PC-3 (cell line): ENCODE results near the gene CTCFL. TPM values are rescaled to one million over a fixed set of nuclear protein-coding genes. Genes with fewer than 3 reads are reported as not detected.

ENCODE experiments used
- ATAC-seq: fragments of 200-7000 bp; cut with Tn5 transposase; 2 replicates; pipeline ENCODE4 v1.9.1; 2020; ENCODE audit warnings: mild to moderate bottlenecking, moderate library complexity
- BruUV-seq: library from RNA; stranded (reverse); fragments of 400-500 nt; replicated peaks from 2 replicates; lab custom pipeline; 2021; lab: Mats Ljungman, UMichigan
- CTCF ChIA-PET: fragments of 300-600 bp; sonication (Branson Sonifier 250); formaldehyde crosslinking; loops from one replicate; lab custom pipeline; 2022; ENCODE audit warnings: antibody characterized with exemption; lab: Charles Lee
- POLR2A ChIA-PET: fragments of 300-600 bp; sonication (Branson Sonifier 250); formaldehyde crosslinking; loops from one replicate; lab custom pipeline; 2022; ENCODE audit warnings: antibody characterized with exemption; ENCODE audit not compliant: unreplicated experiment; lab: Charles Lee
- DNase-seq: peaks from one replicate; pipeline ENCODE4 v3.0.0-alpha.2; 2015
- H2AFZ ChIP-seq: fragments of 300-600 bp; sonication (generic); 2 replicates; pipeline ENCODE4 v1.6.0; 2016; ENCODE audit warnings: antibody characterized with exemption, low read length
- H3F3A ChIP-seq: fragments of 300-600 bp; sonication (generic); one replicate; pipeline ENCODE4 v1.6.0; 2017; ENCODE audit warnings: antibody characterized with exemption, low read length, control low read depth, mild to moderate bottlenecking; ENCODE audit not compliant: unreplicated experiment
- H3K27ac ChIP-seq: fragments of 300-600 bp; sonication (generic); 2 replicates; pipeline ENCODE4 v1.5.1; 2016; ENCODE audit warnings: mild to moderate bottlenecking, low read length
- H3K27me3 ChIP-seq: fragments of 300-600 bp; sonication (generic); 2 replicates; pipeline ENCODE4 v1.6.1; 2016; ENCODE audit warnings: low read length, mixed read lengths
- H3K36me3 ChIP-seq: fragments of 300-600 bp; sonication (generic); 2 replicates; pipeline ENCODE4 v1.6.1; 2016; ENCODE audit warnings: low read depth, mixed run types, low read length, mixed read lengths
- H3K4me1 ChIP-seq: fragments of 300-600 bp; sonication (generic); 2 replicates; pipeline ENCODE4 v1.5.1; 2016; ENCODE audit warnings: low read length; ENCODE audit not compliant: insufficient read depth
- H3K4me2 ChIP-seq: fragments of 300-600 bp; sonication (generic); 2 replicates; pipeline ENCODE4 v1.6.0; 2016; ENCODE audit warnings: low read length
- H3K4me3 ChIP-seq: fragments of 300-600 bp; sonication (generic); 2 replicates; pipeline ENCODE4 v1.5.1; 2016; ENCODE audit warnings: mild to moderate bottlenecking, low read length, mixed read lengths
- H3K79me2 ChIP-seq: fragments of 300-600 bp; sonication (generic); 2 replicates; pipeline ENCODE4 v1.6.1; 2017; ENCODE audit warnings: low read length, mixed read lengths
- H3K9ac ChIP-seq: fragments of 300-600 bp; sonication (generic); 2 replicates; pipeline ENCODE4 v1.6.0; 2016; ENCODE audit warnings: mild to moderate bottlenecking, low read length
- H3K9me2 ChIP-seq: fragments of 300-600 bp; sonication (generic); replicated peaks from 2 replicates; pipeline ENCODE4 v1.6.1; 2016; ENCODE audit warnings: mixed run types, low read length, mixed read lengths
- H3K9me3 ChIP-seq: fragments of 300-600 bp; sonication (generic); 2 replicates; pipeline ENCODE4 v1.6.1; 2016; ENCODE audit warnings: low read length, mixed read lengths
- H4K20me1 ChIP-seq: fragments of 300-600 bp; sonication (generic); 2 replicates; pipeline ENCODE4 v1.6.1; 2016; ENCODE audit warnings: low read length, mixed read lengths
- EZH2 ChIP-seq: fragments of 300-600 bp; sonication (generic); IDR thresholded peaks from one replicate; pipeline ENCODE4 v1.6.1; 2017; ENCODE audit warnings: antibody characterized with exemption, mild to moderate bottlenecking, low read length; ENCODE audit not compliant: unreplicated experiment
- EZH2phosphoT487 ChIP-seq: fragments of 300-600 bp; sonication (generic); IDR thresholded peaks from 2 replicates; pipeline ENCODE4 v1.6.1; 2018; ENCODE audit warnings: mild to moderate bottlenecking, antibody characterized with exemption, low read length, borderline replicate concordance
- intact Hi-C: fragments of 100-400 bp; cut with micrococcal nuclease; formaldehyde crosslinking; loops from 2 replicates; pipeline ENCODE4 v1.9.0; 2023
- total RNA-seq: library from RNA; depleted of rRNA; stranded (reverse); fragments of >200 nt; gene quantifications from 2 replicates; pipeline ENCODE4 v1.2.3, GENCODE V29; 2014
- TF ChIP-seq, protein P1 (sequence below): fragments of 300-600 bp; sonication (generic); conservative IDR thresholded peaks from 2 replicates; pipeline ENCODE4 v1.5.1; 2017; ENCODE audit warnings: antibody characterized with exemption, low read depth, mild to moderate bottlenecking, low read length

CTCFL gene
- total RNA-seq, 1 experiment from 2014 or later: not detected

DNA sequence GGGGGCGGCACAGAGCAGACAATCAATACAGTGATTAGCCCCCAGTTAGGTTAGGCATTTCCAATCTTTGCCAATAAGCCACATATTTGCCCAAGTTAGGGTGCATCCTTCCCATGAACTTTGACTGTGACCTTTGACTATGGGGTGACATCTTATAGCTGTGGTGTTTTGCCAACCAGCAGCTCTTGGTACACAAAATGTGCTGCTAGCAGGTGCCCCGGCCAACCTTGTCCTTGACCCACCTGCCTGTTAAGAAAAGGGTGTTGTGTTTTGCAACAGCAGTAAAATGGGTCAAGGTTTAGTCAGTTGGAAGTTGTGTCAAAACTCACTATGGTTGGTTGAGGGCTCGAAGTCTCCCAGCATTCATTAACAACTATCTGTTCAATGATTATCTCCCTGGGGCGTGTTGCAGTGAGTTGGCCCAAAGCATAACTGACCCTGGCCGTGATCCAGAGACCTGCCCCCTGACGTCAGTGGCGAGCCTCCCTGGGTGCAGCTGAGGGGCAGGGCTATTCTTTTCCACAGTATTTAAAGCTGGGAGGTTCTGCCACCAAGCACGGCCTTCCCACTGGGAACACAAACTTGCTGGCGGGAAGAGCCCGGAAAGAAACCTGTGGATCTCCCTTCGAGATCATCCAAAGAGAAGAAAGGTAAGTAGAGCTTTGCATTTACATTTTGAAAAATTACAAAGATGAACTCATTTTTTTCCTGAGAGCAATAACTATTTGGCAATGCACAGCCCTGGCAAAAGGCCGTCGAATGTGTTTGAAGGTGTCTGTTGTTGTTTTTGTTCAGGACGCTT is 35.8 kb upstream of the CTCFL start, which contains the start of gene PCK1:
PCK1 (plus strand) TSS at position 557 of the 802 bp plus-strand sequence. CDS start 302 bp downstream, outside the sequence.
- ChIA-PET POLR2A (no interaction called here), CTCF (no interaction called here)
- intact Hi-C loops: no loop called here
- Histone ChIP-seq H3F3A (no peaks in the 10 kb centered on the region), H3K36me3 (no peaks in the 10 kb centered on the region), H4K20me1 (no peaks in the 10 kb centered on the region), H2AFZ (no peak within 1 kb of the TSS), H3K27ac (no peak within 1 kb of the TSS), H3K79me2 (no peaks in the 10 kb centered on the region), H3K4me3 (no peak within 1 kb of the TSS), H3K9me3 (no peaks in the 10 kb centered on the region), H3K4me2 (no peak within 1 kb of the TSS), H3K27me3 (peaks cover 97% of the 10 kb centered on the region), H3K9ac (no peak within 1 kb of the TSS), H3K4me1 (no peaks in the 10 kb centered on the region), H3K9me2 (no peaks in the 10 kb centered on the region)
- TF ChIP-seq EZH2: no peak
- TF ChIP-seq, protein P1, sequence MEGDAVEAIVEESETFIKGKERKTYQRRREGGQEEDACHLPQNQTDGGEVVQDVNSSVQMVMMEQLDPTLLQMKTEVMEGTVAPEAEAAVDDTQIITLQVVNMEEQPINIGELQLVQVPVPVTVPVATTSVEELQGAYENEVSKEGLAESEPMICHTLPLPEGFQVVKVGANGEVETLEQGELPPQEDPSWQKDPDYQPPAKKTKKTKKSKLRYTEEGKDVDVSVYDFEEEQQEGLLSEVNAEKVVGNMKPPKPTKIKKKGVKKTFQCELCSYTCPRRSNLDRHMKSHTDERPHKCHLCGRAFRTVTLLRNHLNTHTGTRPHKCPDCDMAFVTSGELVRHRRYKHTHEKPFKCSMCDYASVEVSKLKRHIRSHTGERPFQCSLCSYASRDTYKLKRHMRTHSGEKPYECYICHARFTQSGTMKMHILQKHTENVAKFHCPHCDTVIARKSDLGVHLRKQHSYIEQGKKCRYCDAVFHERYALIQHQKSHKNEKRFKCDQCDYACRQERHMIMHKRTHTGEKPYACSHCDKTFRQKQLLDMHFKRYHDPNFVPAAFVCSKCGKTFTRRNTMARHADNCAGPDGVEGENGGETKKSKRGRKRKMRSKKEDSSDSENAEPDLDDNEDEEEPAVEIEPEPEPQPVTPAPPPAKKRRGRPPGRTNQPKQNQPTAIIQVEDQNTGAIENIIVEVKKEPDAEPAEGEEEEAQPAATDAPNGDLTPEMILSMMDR: no peak
- TF ChIP-seq EZH2phosphoT487: no peak
- no peak for ATAC-seq
- BruUV-seq: no TSS peak
- DNase-seq: peak; percentile 40

GRCh38 chr20:57559658-57560553 is 35.0 kb upstream of the CTCFL start:
- H3K4me3 ChIP-seq: no peak overlapping the region
- no peak for ATAC-seq
- CTCF ChIA-PET: no interaction called here
- BruUV-seq: no TSS peak
- no peaks in the 10 kb centered on the region for H3K4me1 ChIP-seq
- DNase-seq: no peak
- no peaks in the 10 kb centered on the region for H3K9me2 ChIP-seq
- peaks cover 97% of the 10 kb centered on the region for H3K27me3 ChIP-seq
- no peaks in the 10 kb centered on the region for H3K79me2 ChIP-seq
- H3K4me2 ChIP-seq: no peak overlapping the region
- no peak overlapping the region for H3K27ac ChIP-seq
- no peaks in the 10 kb centered on the region for H3K9me3 ChIP-seq
- H3K36me3 ChIP-seq: no peaks in the 10 kb centered on the region
- TF ChIP-seq EZH2phosphoT487 (no peak), EZH2 (no peak)
- TF ChIP-seq, protein P1: no peak
- H4K20me1 ChIP-seq: no peaks in the 10 kb centered on the region
- no peak overlapping the region for H3K9ac ChIP-seq
- POLR2A ChIA-PET: no interaction called here
- intact Hi-C loops: no loop called here
- H3F3A ChIP-seq: no peaks in the 10 kb centered on the region
- no peak overlapping the region for H2AFZ ChIP-seq
